ENCODE data around the gene OR5L2. TPM values are rescaled to one million over a fixed set of nuclear protein-coding genes. Genes with fewer than 3 reads are reported as not detected.
"Not testable (repeated sequence)": the region's sequence is repeated elsewhere in the genome, so short reads cannot be mapped to it uniquely, and the experiment has no call there.

The OR5L2 gene
- not detected for polyA plus RNA-seq (2012; ENCODE audit: insufficient read depth, insufficient read length)

GRCh38 chr11:55826919-55827318, at the start of gene OR5L2:
Gene OR5L2, plus strand, starts transcription at chr11:55827219. Its CDS starts 0 bp downstream, at chr11:55827219.
- DNase-seq (ENCODE audit: low read depth, low spot score): no peak

GRCh38 chr11:55791606-55792005, 35.4 kb upstream of the OR5L2 start:
- no peak for DNase-seq (ENCODE audit: low read depth, low spot score)
- no peak overlapping the region for H3K4me3 ChIP-seq (ENCODE audit: low read length)

More at GRCh38 chr11:55826919-55827318, at the start of gene OR5L2:
- no peak within 1 kb of the TSS for H3K4me3 ChIP-seq (ENCODE audit: low read length)

- no peak overlapping the region for H3K4me3 ChIP-seq (ENCODE audit: low read length)
- DNase-seq (ENCODE audit: low read depth, low spot score): no peak
Observed at GRCh38 chr11:55793321-55793720, 33.7 kb upstream of the OR5L2 start.

GRCh38 chr11:55795256-55795655, 31.8 kb upstream of the OR5L2 start, which contains the start of gene OR5D14:
Gene OR5D14, plus strand, starts transcription at chr11:55795556. Its CDS starts 0 bp downstream, at chr11:55795556.
- DNase-seq (ENCODE audit: low read depth, low spot score): no peak
- no peak within 1 kb of the TSS for H3K4me3 ChIP-seq (ENCODE audit: low read length)

- no peak for DNase-seq (ENCODE audit: low read depth, low spot score)
- H3K4me3 ChIP-seq (ENCODE audit: low read length): no peak overlapping the region
Observed at GRCh38 chr11:55806248-55806647, 20.8 kb upstream of the OR5L2 start.

- H3K4me3 ChIP-seq (ENCODE audit: low read length): no peak within 1 kb of the TSS
- no peak for DNase-seq (ENCODE audit: low read depth, low spot score)
Observed at GRCh38 chr11:55811067-55811466, 16.0 kb upstream of the OR5L2 start, which contains the start of gene OR5L1. Gene OR5L1, plus strand, starts transcription at chr11:55811367. Its CDS starts 100 bp downstream, at chr11:55811467.

- no peak for DNase-seq (ENCODE audit: low read depth, low spot score)
- no peak within 1 kb of the TSS for H3K4me3 ChIP-seq (ENCODE audit: low read length)
Observed at GRCh38 chr11:55819330-55819729, 7.7 kb upstream of the OR5L2 start, which contains the start of gene OR5D18. Gene OR5D18, plus strand, starts transcription at chr11:55819630. Its CDS starts 0 bp downstream, at chr11:55819630.

- no peak within 1 kb of the TSS for H3K4me3 ChIP-seq (ENCODE audit: low read length)
- no peak for DNase-seq (ENCODE audit: low read depth, low spot score)
Observed at GRCh38 chr11:55838452-55838851, 11.4 kb downstream of the OR5L2 start, which contains the start of gene OR5D16. Gene OR5D16, plus strand, starts transcription at chr11:55838752. Its CDS starts 0 bp downstream, at chr11:55838752.

GRCh38 chr11:55847453-55847852, 20.4 kb downstream of the OR5L2 start:
- no peak overlapping the region for H3K4me3 ChIP-seq (ENCODE audit: low read length)
- no peak for DNase-seq (ENCODE audit: low read depth, low spot score)

GRCh38 chr11:55849037-55849436, 22.0 kb downstream of the OR5L2 start:
- DNase-seq (ENCODE audit: low read depth, low spot score): no peak

GRCh38 chr11:55852141-55852540, 25.1 kb downstream of the OR5L2 start:
- no peak for DNase-seq (ENCODE audit: low read depth, low spot score)
- H3K4me3 ChIP-seq (ENCODE audit: low read length): no peak overlapping the region

More at GRCh38 chr11:55849037-55849436, 22.0 kb downstream of the OR5L2 start:
- no peak overlapping the region for H3K4me3 ChIP-seq (ENCODE audit: low read length)

- no peak for DNase-seq (ENCODE audit: low read depth, low spot score)
- no peak overlapping the region for H3K4me3 ChIP-seq (ENCODE audit: low read length)
Observed at GRCh38 chr11:55854704-55855103, 27.7 kb downstream of the OR5L2 start.

- not testable (repeated sequence) for DNase-seq (ENCODE audit: low read depth, low spot score); H3K4me3 ChIP-seq (ENCODE audit: low read length)
Observed at GRCh38 chr11:55867354-55867753, 40.3 kb downstream of the OR5L2 start.

- DNase-seq (ENCODE audit: low read depth, low spot score); H3K4me3 ChIP-seq (ENCODE audit: low read length): not testable (repeated sequence)
Observed at GRCh38 chr11:55872731-55873130, 45.7 kb downstream of the OR5L2 start.

- DNase-seq (ENCODE audit: low read depth, low spot score); H3K4me3 ChIP-seq (ENCODE audit: low read length): not testable (repeated sequence)
Observed at GRCh38 chr11:55873146-55873545, 46.1 kb downstream of the OR5L2 start.

Data from Jurkat, Clone E6-1 (cell line).